ENCODE results near the gene DOCK10. TPM values are rescaled to one million over a fixed set of nuclear protein-coding genes. Genes with fewer than 3 reads are reported as not detected.

The DOCK10 gene
- polyA plus RNA-seq, 1 experiment, result 53.0 TPM

GRCh38 chr2:224910574-224910925, 131.7 kb downstream of the DOCK10 start:
- H3K4me3 ChIP-seq (ENCODE audit: low read depth, low read length), result no peak overlapping the region
- no peaks in the 10 kb centered on the region for H3K9me3 ChIP-seq (ENCODE audit: control insufficient read depth, insufficient read depth, low read length)
- H3K27ac ChIP-seq (ENCODE audit: low read depth, low read length), result peak overlapping the region; percentile 70
- no peak for TF ChIP-seq CTCF (IDR thresholded peaks at IDR 0.05; ENCODE audit: low read depth, low read length)
- DNase-seq (ENCODE audit: low read depth, low spot score), result no peak
- H3K27me3 ChIP-seq (ENCODE audit: control insufficient read depth, insufficient read depth, low read length), result no peaks in the 10 kb centered on the region
- POLR2A ChIA-PET, result interaction anchor here (1.2 kb wide), 1 partner anchor 28 kb away, joined by 3 read pairs; no protein-coding TSS in a partner anchor
- CTCF ChIA-PET, result interaction anchor here (0.7 kb wide), 1 partner anchor 91 kb away, joined by 3 read pairs; no protein-coding TSS in a partner anchor

DNA sequence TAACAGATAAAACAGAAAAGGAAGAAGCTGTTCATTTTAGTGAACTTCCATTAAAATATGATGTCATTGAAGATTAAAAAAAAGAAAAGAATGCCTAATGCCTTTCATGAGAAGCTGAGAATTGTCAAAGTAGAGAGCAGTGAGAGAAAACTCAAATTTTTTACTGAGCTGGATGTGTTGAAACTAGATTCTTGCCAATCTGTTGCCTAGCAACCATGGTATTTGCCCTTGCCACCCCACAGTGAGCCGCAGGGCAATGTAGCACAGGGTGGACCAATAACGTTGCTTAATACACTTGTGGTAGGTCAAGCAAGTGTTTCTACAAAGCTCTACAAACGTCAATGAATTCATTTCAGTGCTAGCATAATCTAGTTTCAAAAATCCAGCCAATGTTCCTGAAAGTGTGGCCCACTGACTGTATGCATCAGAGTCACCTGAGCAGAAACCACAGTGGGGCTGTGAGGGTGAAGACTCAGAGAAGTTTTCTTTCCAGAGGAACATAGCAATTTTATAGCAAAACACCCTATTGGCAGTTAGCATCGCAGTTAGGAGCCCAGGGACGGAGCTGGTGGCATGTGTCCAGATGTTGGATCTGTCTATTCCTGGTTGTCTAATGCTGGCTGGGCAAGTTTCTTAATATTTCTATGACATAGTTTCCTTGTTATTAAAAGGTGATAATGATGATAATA, 132.2 kb downstream of the DOCK10 start:
- H3K27ac ChIP-seq (ENCODE audit: low read depth, low read length), result peak overlapping the region; percentile 70
- no peaks in the 10 kb centered on the region for H3K9me3 ChIP-seq (ENCODE audit: control insufficient read depth, insufficient read depth, low read length)
- ChIA-PET CTCF (interaction anchor here (1.0 kb wide), 1 partner anchor 92 kb away, joined by 3 read pairs; no protein-coding TSS in a partner anchor), POLR2A (interaction anchor here (1.2 kb wide), 1 partner anchor 29 kb away, joined by 3 read pairs; no protein-coding TSS in a partner anchor)
- H3K27me3 ChIP-seq (ENCODE audit: control insufficient read depth, insufficient read depth, low read length), result no peaks in the 10 kb centered on the region
- no peak overlapping the region for H3K4me3 ChIP-seq (ENCODE audit: low read depth, low read length)
- TF ChIP-seq CTCF (IDR thresholded peaks at IDR 0.05; ENCODE audit: low read depth, low read length), result no peak
- no peak for DNase-seq (ENCODE audit: low read depth, low spot score)

- DNase-seq (ENCODE audit: low read depth, low spot score), result no peak
- no peak for TF ChIP-seq CTCF (IDR thresholded peaks at IDR 0.05; ENCODE audit: low read depth, low read length)
- POLR2A ChIA-PET, result interaction anchor here (0.6 kb wide), 1 partner anchor 408 kb away, joined by 5 read pairs; no protein-coding TSS in a partner anchor
- no peaks in the 10 kb centered on the region for H3K9me3 ChIP-seq (ENCODE audit: control insufficient read depth, insufficient read depth, low read length)
- no peak overlapping the region for H3K27ac ChIP-seq (ENCODE audit: low read depth, low read length)
- CTCF ChIA-PET, result no interaction called here
- H3K27me3 ChIP-seq (ENCODE audit: control insufficient read depth, insufficient read depth, low read length), result no peaks in the 10 kb centered on the region
- no peak overlapping the region for H3K4me3 ChIP-seq (ENCODE audit: low read depth, low read length)
Observed at GRCh38 chr2:224908818-224909217, 133.4 kb downstream of the DOCK10 start.

DNA sequence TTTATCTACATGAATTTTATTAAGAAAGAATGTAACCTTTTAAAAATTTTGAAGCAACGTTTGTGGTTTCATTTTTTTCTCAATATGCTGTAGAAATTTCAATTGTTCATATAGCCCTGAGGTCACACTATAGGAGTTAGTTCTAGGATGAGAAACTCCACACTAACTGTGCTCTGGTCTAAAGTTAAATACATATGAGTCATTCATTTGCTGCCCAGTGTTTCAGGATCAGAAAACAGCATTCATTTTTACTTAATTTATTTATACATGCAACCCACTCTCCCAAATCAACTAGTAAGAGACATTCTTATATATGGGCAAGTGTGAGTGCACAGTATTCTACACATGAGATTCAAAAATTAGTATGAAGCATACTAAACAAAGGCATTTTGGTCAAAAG, 137.9 kb downstream of the DOCK10 start:
- Histone ChIP-seq H3K9me3 (ENCODE audit: control insufficient read depth, insufficient read depth, low read length) (no peaks in the 10 kb centered on the region; the same call in 1 of the 2 replicates), H3K4me3 (ENCODE audit: low read depth, low read length) (no peak overlapping the region), H3K27ac (ENCODE audit: low read depth, low read length) (no peak overlapping the region), H3K27me3 (ENCODE audit: control insufficient read depth, insufficient read depth, low read length) (no peaks in the 10 kb centered on the region)
- ChIA-PET POLR2A (no interaction called here), CTCF (no interaction called here)
- TF ChIP-seq CTCF (IDR thresholded peaks at IDR 0.05; ENCODE audit: low read depth, low read length), result no peak
- DNase-seq (ENCODE audit: low read depth, low spot score), result no peak

DNA sequence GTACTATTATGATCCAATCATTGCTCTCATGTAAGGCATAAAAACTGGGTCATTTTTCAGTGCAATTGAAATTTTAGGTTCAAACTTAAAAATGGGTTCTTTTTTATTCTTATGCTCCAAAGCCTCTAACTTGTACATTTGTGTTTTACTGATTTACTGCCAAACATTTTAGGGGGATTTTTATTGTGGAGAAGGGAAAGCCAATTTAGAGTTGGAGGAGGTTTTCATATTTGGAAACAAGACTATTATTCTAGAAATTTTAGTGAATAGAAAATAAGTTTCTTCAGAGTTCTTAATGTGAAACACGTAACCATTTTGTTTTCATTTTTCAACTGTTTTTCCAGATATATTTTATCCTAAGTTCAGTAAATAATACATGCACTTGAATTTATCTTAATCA, 138.6 kb downstream of the DOCK10 start:
- Histone ChIP-seq H3K27ac (ENCODE audit: low read depth, low read length) (no peak overlapping the region), H3K27me3 (ENCODE audit: control insufficient read depth, insufficient read depth, low read length) (no peaks in the 10 kb centered on the region), H3K4me3 (ENCODE audit: low read depth, low read length) (no peak overlapping the region), H3K9me3 (ENCODE audit: control insufficient read depth, insufficient read depth, low read length) (no peaks in the 10 kb centered on the region; the same call in 1 of the 2 replicates)
- CTCF ChIA-PET, result no interaction called here
- POLR2A ChIA-PET, result interaction anchor here (0.7 kb wide), 1 partner anchor 63 kb away, joined by 3 read pairs; no protein-coding TSS in a partner anchor
- no peak for TF ChIP-seq CTCF (IDR thresholded peaks at IDR 0.05; ENCODE audit: low read depth, low read length)
- no peak for DNase-seq (ENCODE audit: low read depth, low spot score)
